CD4-positive, alpha-beta T cell treated with Interferon gamma for 1 hour (primary cell): ENCODE results near the gene SHOC2.
A peak's percentile ranks its signal among the peaks of the same experiment; 100 is the strongest.

Source experiments
- DNase-seq: peaks from one replicate; pipeline ENCODE4 v3.0.0-alpha.2; 2020

SHOC2 gene

GRCh38 chr10:110919349-110919931 is at the start of gene SHOC2:
SHOC2 (plus strand) TSS chr10:110919604; CDS start chr10:110964359, 44,755 bp downstream.
- DNase-seq, result peak; percentile 100

GRCh38 chr10:110870823-110871297 is 48.5 kb upstream of the SHOC2 start:
- no peak for DNase-seq

GRCh38 chr10:110871298-110872084 is 47.9 kb upstream of the SHOC2 start, which contains the start of gene PDCD4:
PDCD4 (plus strand) TSS chr10:110871928; CDS start chr10:110876028, 4,100 bp downstream.
- DNase-seq, result peak; percentile 96

- peak; percentile 91 for DNase-seq
These were observed 47.0 kb upstream of the SHOC2 start for GRCh38 chr10:110872145-110872983.

GRCh38 chr10:110872984-110873923 is 46.1 kb upstream of the SHOC2 start:
- DNase-seq, result no peak

GRCh38 chr10:110873951-110874350 is 45.5 kb upstream of the SHOC2 start:
- no peak for DNase-seq

GRCh38 chr10:110876000-110876399 is 43.4 kb upstream of the SHOC2 start:
- no peak for DNase-seq

GRCh38 chr10:110876788-110877187 is 42.6 kb upstream of the SHOC2 start:
- no peak for DNase-seq

- no peak for DNase-seq
These were observed 39.4 kb upstream of the SHOC2 start for GRCh38 chr10:110880012-110880411.

- no peak for DNase-seq
These were observed 38.2 kb upstream of the SHOC2 start for GRCh38 chr10:110881247-110881646.

- DNase-seq, result no peak
These were observed 37.5 kb upstream of the SHOC2 start for GRCh38 chr10:110881905-110882304.

- no peak for DNase-seq
These were observed 35.5 kb upstream of the SHOC2 start for GRCh38 chr10:110883924-110884323.

GRCh38 chr10:110885932-110886674 is 33.3 kb upstream of the SHOC2 start:
- DNase-seq, result no peak

- no peak for DNase-seq
These were observed 31.8 kb upstream of the SHOC2 start for GRCh38 chr10:110887560-110887959.

- no peak for DNase-seq
These were observed 26.7 kb upstream of the SHOC2 start for GRCh38 chr10:110892602-110893288.

- DNase-seq, result no peak
These were observed 25.7 kb upstream of the SHOC2 start for GRCh38 chr10:110893559-110894179.

GRCh38 chr10:110897184-110897583 is 22.2 kb upstream of the SHOC2 start:
- DNase-seq, result no peak

- DNase-seq, result no peak
These were observed 21.0 kb upstream of the SHOC2 start for GRCh38 chr10:110898391-110898790.

GRCh38 chr10:110900983-110901382 is 18.4 kb upstream of the SHOC2 start:
- no peak for DNase-seq
